PC-3 (cell line): ENCODE data around the gene NDOR1.

ENCODE experiments used
- CTCF ChIP-seq: fragments of 300-600 bp; sonication (generic); conservative IDR thresholded peaks from 2 replicates; pipeline ENCODE4 v1.5.1; 2017; ENCODE audit warnings: antibody characterized with exemption, low read depth, mild to moderate bottlenecking, low read length
- EZH2 ChIP-seq: fragments of 300-600 bp; sonication (generic); IDR thresholded peaks from one replicate; pipeline ENCODE4 v1.6.1; 2017; ENCODE audit warnings: antibody characterized with exemption, mild to moderate bottlenecking, low read length; ENCODE audit not compliant: unreplicated experiment
- EZH2phosphoT487 ChIP-seq: fragments of 300-600 bp; sonication (generic); IDR thresholded peaks from 2 replicates; pipeline ENCODE4 v1.6.1; 2018; ENCODE audit warnings: mild to moderate bottlenecking, antibody characterized with exemption, low read length, borderline replicate concordance

GRCh38 chr9:137193771-137194170 lies 11.7 kb upstream of the NDOR1 start:
- no peak for TF ChIP-seq CTCF
- TF ChIP-seq EZH2phosphoT487 = no peak
- no peak for TF ChIP-seq EZH2
